Bronchial epithelial cell (primary cell): ENCODE data around the gene HOXA1. TPM values are rescaled to one million over a fixed set of nuclear protein-coding genes. Genes with fewer than 3 reads are reported as not detected.

Source experiments
- DNase-seq: peaks from one replicate; pipeline ENCODE4 v3.0.0-alpha.2; 2010; ENCODE audit warnings: low read depth
- FAIRE-seq: peaks from 2 replicates; lab custom pipeline; 2011; peaks lifted over from hg19 to GRCh38; lab: Jason Lieb, UNC
- H3K27me3 ChIP-seq: 2 replicates; pipeline ENCODE4 v1.5.1; 2011; ENCODE audit warnings: low read length; ENCODE audit not compliant: control insufficient read depth, insufficient read depth
- H3K36me3 ChIP-seq: 2 replicates; pipeline ENCODE4 v1.5.1; 2011; ENCODE audit warnings: low read length; ENCODE audit not compliant: control insufficient read depth, insufficient read depth
- H3K4me3 ChIP-seq: 2 replicates; pipeline ENCODE4 v1.5.1; 2011; ENCODE audit warnings: mild to moderate bottlenecking, low read depth, low read length, control low read depth
- CTCF ChIP-seq: IDR thresholded peaks from 2 replicates; pipeline ENCODE4 v1.5.1; 2011; ENCODE audit warnings: mild to moderate bottlenecking, moderate library complexity, low read length, control low read depth, inconsistent platforms; ENCODE audit not compliant: insufficient read depth, severe bottlenecking
- total RNA-seq: library from RNA; depleted of rRNA; stranded (reverse); fragments of >200 nt; gene quantifications from 2 replicates; pipeline ENCODE4 v1.2.1, GENCODE V29; 2014

The HOXA1 gene
- 0.26 TPM in 2 replicates for total RNA-seq

GRCh38 chr7:27095897-27096767 is at the start of gene HOXA1:
Gene HOXA1, minus strand, starts transcription at chr7:27096000. Its CDS starts 88 bp downstream, at chr7:27095912.
- TF ChIP-seq CTCF, result no peak
- Histone ChIP-seq H3K27me3 (peaks cover 31% of the 10 kb centered on the region), H3K4me3 (peak within 1 kb of the TSS; percentile 58), H3K36me3 (no peaks in the 10 kb centered on the region)
- FAIRE-seq, result no peak
- DNase-seq, result peak; percentile 74

GRCh38 chr7:27145165-27145913 is 49.5 kb upstream of the HOXA1 start:
- Histone ChIP-seq H3K4me3 (no peak overlapping the region), H3K36me3 (no peaks in the 10 kb centered on the region), H3K27me3 (peaks cover 87% of the 10 kb centered on the region)

DNA sequence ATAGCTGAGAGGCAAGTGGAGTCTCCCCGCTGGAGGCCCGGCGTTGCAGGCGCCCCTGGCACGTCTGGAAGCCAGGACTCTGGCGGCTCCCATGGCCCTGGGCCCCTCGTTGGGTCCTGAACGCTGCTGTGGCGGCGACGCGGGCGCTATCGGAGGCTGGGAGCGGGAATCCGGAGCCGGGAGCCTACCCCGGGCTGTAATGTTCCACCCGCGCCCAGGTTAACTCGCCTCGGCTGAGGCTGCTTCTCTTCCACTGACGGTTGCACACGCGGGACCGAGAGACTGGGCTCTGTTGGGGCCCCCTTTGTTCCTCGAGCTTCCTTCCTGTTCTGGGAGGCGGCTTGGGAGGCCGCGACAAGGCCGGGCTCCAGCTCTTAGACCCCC is 49.0 kb upstream of the HOXA1 start:
- H3K4me3 ChIP-seq, result no peak overlapping the region
- peaks cover 88% of the 10 kb centered on the region for H3K27me3 ChIP-seq
- no peak for TF ChIP-seq CTCF
- DNase-seq, result no peak
- no peak for FAIRE-seq
- no peaks in the 10 kb centered on the region for H3K36me3 ChIP-seq

More at GRCh38 chr7:27145165-27145913, 49.5 kb upstream of the HOXA1 start:
- DNase-seq (no peak), FAIRE-seq (no peak)
- TF ChIP-seq CTCF, result no peak

DNA sequence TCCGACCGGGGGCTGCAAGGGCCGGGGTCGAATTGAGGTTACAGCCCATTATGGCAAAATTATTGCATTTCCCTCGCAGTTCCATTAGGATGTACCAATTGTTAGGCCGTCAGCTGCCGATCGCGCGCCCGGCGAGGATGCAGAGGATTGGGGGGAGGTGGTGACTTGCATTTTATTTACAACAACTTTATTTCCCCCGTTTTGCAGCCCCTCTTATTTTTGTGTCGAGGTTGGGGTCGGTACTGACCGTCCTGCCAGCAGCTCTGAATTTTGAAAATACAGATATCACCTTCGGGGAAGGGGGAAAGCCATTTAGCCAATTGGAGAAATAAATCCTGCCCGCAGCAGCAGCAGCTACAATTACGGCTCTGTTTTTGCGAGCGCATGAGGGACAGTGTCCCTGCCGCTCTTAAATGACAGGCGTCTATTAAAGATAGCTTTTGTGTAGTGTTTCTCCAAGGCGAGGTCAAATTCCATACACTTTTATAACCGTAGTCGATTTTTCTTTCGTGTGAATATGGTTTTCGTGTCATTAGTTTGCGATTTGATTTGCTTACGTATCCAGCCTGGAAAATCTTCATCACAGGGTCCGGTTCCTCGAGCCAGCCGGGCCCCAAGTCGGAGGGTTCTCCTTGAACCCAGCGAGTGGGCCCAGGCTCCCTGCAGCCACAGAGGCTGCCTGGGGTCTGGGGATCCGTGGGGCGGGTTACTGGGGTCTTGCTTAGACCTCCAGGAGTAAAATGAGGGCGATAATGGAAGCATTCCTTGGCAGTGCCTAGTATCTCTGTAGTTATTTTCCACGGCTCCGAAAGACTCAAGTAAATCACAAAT is 48.4 kb upstream of the HOXA1 start:
- TF ChIP-seq CTCF, result no peak
- H3K27me3 ChIP-seq, result peaks cover 87% of the 10 kb centered on the region
- H3K36me3 ChIP-seq, result no peaks in the 10 kb centered on the region
- no peak for FAIRE-seq
- no peak for DNase-seq
- H3K4me3 ChIP-seq, result no peak overlapping the region

DNA sequence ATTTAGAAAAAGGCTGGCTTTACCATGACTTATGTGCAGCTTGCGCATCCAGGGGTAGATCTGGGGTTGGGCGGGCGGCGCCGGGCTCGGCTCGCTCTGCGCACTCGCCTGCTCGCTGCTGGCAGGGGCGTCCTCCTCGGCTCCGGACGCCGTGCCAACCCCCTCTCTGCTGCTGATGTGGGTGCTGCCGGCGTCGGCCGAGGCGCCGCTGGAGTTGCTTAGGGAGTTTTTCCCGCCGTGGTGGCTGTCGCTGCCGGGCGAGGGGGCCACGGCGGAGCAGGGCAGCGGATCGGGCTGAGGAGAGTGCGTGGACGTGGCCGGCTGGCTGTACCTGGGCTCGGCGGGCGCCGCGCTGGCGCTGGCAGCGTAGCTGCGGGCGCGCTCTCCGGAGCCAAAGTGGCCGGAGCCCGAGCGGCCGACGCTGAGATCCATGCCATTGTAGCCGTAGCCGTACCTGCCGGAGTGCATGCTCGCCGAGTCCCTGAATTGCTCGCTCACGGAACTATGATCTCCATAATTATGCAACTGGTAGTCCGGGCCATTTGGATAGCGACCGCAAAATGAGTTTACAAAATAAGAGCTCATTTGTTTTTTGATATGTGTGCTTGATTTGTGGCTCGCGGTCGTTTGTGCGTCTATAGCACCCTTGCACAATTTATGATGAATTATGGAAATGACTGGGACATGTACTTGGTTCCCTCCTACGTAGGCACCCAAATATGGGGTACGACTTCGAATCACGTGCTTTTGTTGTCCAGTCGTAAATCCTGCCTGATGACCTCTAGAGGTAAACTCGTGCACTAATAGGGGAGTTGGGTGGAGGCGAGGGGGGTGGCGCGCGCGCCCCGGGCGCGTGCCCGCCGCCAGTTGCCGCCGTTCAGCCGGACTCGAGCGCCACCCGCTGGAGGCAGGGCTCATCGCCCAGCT is 47.5 kb upstream of the HOXA1 start, which contains the start of gene HOXA5:
Gene HOXA5, minus strand, starts transcription at position 659 of the 927 bp plus-strand sequence. Its CDS starts 74 bp downstream, at position 585.
- Histone ChIP-seq H3K36me3 (no peaks in the 10 kb centered on the region), H3K4me3 (no peak within 1 kb of the TSS), H3K27me3 (peaks cover 88% of the 10 kb centered on the region)
- TF ChIP-seq CTCF, result peak; percentile 38
- peak; percentile 9 for DNase-seq
- FAIRE-seq, result no peak
